HG03432 (cell line): ENCODE measurements around the gene TIMM13.
"Not testable (repeated sequence)": the region's sequence is repeated elsewhere in the genome, so short reads cannot be mapped to it uniquely, and the experiment has no call there.

Experiments
- ATAC-seq: cut with Tn5 transposase; IDR thresholded peaks from one replicate; pipeline ENCODE4 v1.9.1; 2021; ENCODE audit warnings: mild to moderate bottlenecking, moderate library complexity; ENCODE audit not compliant: unreplicated experiment

The TIMM13 gene

GRCh38 chr19:2427429-2428320 is at the start of gene TIMM13:
Gene TIMM13 (minus strand): TSS chr19:2427586. CDS start chr19:2427533, 53 bp downstream.
- ATAC-seq = peak; percentile 76

GRCh38 chr19:2476451-2477140 is 49.2 kb upstream of the TIMM13 start:
- peak; percentile 11 for ATAC-seq

- peak; percentile 49 for ATAC-seq
Observed at GRCh38 chr19:2475702-2476450, 48.5 kb upstream of the TIMM13 start, which contains the start of gene GADD45B. Gene GADD45B (plus strand): TSS chr19:2476127. CDS start chr19:2476359, 232 bp downstream.

- peak; percentile 5 for ATAC-seq
Observed at GRCh38 chr19:2475018-2475701, 47.8 kb upstream of the TIMM13 start.

- ATAC-seq = peak; percentile 35
Observed at GRCh38 chr19:2474232-2475017, 47.0 kb upstream of the TIMM13 start.

- not testable (repeated sequence) for ATAC-seq
Observed at GRCh38 chr19:2469915-2470200, 42.5 kb upstream of the TIMM13 start.

GRCh38 chr19:2469102-2469914 is 41.9 kb upstream of the TIMM13 start:
- ATAC-seq = no peak

- ATAC-seq = no peak
Observed at GRCh38 chr19:2468596-2468995, 41.2 kb upstream of the TIMM13 start.

GRCh38 chr19:2464389-2464788 is 37.0 kb upstream of the TIMM13 start:
- ATAC-seq = no peak

GRCh38 chr19:2463694-2464093 is 36.3 kb upstream of the TIMM13 start:
- not testable (repeated sequence) for ATAC-seq

- no peak for ATAC-seq
Observed at GRCh38 chr19:2462635-2463421, 35.4 kb upstream of the TIMM13 start.

- ATAC-seq = no peak
Observed at GRCh38 chr19:2461751-2462634, 34.6 kb upstream of the TIMM13 start.

- ATAC-seq = no peak
Observed at GRCh38 chr19:2460245-2460644, 32.9 kb upstream of the TIMM13 start.

- not testable (repeated sequence) for ATAC-seq
Observed at GRCh38 chr19:2458776-2459175, 31.4 kb upstream of the TIMM13 start.

GRCh38 chr19:2458054-2458453 is 30.7 kb upstream of the TIMM13 start:
- no peak for ATAC-seq

- ATAC-seq = no peak
Observed at GRCh38 chr19:2457394-2458037, 30.1 kb upstream of the TIMM13 start.
